Dedifferentiated amniotic fluid mesenchymal stem cell (primary cell): ENCODE measurements around the gene ELP5.

ENCODE experiments used
- DNase-seq: peaks from one replicate; pipeline ENCODE4 v3.0.0-alpha.2; 2016; ENCODE audit errors: extremely low spot score

Gene ELP5

GRCh38 chr17:7285679-7286078 is 33.7 kb downstream of the ELP5 start:
- DNase-seq: no peak

- no peak for DNase-seq
Observed at GRCh38 chr17:7289256-7290032, 37.4 kb downstream of the ELP5 start.

- no peak for DNase-seq
Observed at GRCh38 chr17:7290166-7290565, 38.2 kb downstream of the ELP5 start.

DNA sequence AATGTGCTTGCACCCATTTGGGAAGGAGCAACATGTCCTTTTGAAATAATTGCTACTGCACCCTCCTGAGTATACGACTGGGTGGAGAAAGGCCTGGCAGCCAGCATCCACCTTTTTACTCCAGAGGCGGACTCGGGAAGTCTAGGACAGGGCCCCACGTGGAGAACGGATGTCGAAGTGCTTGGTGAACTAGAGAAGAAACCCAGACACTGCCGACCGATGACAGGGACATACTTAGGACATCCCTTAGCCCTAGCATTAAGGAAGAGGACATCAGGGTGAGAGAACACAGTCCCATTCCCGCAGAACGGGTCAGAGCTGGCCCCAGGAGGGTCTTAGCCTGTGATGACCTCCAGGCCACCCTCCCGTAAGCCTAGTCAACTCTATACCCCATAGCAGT is 38.7 kb downstream of the ELP5 start:
- no peak for DNase-seq

DNA sequence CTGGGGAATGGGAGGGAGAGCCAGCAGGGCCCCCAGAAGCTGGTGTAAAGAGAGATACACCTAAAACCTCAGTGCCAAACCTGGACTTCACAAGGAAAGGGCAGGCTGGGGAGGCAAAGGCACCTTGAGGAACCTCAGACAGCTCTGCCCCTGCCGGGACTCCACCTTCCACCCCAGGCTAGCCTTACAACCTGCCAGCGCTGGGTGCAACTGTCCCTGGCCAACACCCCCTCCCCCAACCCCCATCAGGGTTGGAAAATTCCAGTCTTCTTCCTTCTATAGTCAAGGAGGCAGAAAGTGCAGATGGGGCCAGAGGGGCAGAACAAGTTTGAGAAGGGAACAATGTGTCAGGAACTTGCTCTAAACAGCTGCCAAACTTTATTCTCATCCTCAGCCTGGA is 40.2 kb downstream of the ELP5 start:
- no peak for DNase-seq

DNA sequence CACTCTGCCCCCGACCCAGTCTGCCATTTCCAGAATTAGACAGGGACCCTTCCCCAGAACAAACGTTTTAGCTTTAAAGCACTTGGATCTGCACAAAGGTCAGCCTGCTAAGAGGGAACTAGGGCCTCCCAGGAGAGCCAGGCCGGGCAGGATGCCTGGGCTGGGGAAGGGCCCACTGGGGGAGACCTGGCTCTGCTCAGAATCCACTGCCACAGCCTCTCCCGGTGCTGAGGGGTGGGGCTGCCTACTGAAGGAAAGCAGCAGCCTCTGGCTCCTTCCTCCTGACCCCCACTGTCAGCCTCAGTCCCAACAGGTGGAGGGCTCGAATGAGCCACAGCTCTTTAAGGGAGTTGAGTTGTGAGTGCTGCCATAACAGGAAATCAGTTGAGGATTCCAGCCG is 40.7 kb downstream of the ELP5 start:
- no peak for DNase-seq

- DNase-seq: no peak
Observed at GRCh38 chr17:7293159-7293558, 41.1 kb downstream of the ELP5 start.

- no peak for DNase-seq
Observed at GRCh38 chr17:7293816-7294613, 42.0 kb downstream of the ELP5 start.

GRCh38 chr17:7294614-7295153 is 42.7 kb downstream of the ELP5 start, which contains the start of gene YBX2:
YBX2 (minus strand) TSS chr17:7294639; CDS start chr17:7294500, 139 bp downstream.
- DNase-seq: no peak

DNA sequence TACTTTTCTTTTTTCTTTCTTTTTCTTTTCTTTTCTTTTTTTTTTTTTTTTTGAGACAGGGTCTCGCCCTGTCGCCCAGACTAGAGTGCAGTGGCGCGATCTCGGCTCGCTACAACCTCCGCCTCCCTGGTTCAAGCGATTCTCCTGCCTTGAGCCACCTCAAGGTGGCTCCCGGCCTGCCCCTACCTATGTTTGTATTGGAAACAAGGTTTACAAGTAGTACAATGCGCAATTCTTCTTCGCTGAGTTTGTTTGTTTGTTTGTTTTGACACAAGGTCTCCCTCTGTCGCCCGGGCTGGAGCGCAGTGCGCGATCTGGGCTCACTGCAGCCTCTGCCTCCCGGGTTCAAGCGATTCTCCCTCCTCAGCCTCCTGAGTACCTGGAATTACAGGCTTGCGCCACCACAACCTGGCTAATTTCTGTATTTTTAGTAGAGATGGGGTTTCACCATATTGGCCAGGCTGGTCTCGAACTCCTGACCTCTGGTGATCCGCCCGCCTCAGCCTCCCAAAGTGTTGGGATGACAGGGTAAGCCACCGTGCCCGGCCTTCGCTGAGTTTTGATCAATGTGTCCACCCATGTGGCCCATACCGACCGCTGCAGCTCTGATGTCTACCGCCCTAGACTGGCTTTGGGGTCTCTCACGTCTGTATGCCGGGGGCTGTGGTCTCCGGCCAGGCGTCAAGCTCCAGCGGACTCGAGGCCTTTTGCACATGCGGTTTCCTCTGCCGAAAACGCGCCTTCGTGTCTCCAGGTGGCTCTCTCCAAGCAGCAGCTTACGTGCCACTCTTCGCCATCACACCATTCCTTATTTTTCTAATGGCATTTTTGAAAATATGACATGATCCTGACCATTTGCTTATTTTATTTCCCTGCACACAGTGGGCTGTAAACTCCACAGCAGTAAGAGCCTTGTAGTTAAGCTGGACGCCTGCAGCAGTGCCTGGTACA is 43.5 kb downstream of the ELP5 start:
- no peak for DNase-seq

DNA sequence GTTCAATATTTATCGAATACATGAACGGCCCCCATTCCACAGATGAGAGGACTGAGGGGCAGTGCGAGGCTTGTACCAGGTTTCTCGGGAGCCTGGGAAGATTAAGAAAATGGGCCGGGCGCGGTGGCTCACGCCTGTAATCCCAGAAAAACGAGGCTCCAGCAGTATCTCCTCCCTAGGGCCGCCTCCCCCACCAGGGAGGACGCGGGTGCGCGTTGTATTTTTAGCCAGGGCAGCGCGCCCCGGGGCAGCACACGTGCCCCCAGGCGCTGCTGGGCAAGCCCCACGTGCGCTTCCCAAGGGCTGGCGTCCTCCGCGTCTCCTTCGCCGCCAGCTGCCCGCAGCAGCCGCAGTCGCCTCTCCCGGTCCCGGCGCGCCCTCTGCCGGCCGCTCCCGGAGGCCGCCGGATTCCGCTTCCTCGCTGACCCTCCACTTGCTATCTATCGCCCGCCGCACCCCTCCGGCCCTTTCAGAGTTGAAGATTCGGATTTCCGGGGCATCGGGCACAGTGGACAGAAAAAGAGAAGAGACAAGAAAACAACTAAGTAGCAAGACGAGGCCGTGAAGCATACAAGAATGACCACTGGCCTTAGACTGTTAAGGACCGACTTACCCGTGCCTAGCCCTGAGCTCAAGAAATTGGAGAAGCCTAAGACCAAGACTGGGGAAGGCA is 44.3 kb downstream of the ELP5 start:
- peak; percentile 62 for DNase-seq

DNA sequence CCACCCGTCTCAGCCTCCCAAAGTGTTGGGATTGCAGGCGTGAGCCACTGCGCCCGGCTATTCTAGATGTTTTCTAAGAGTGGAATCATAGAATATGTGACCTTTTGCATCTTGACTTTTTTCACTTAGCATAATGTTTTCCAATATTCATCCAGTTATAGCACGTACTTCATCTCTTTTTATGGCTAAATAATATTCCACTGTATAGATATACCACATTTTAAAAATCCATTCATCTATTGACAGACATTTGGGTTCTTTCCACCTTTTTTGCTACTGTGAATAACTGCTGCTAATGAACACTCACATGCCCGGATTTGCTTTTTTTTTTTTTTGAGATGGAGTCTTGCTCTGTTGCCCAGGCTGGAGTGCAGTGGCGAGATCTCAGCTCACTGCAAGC is 52.2 kb downstream of the ELP5 start:
- DNase-seq: no peak

GRCh38 chr17:7306911-7307685 is 55.1 kb downstream of the ELP5 start, which contains the start of gene EIF5A:
EIF5A (plus strand) TSS chr17:7307628; CDS start chr17:7309636, 2,008 bp downstream.
- DNase-seq: peak; percentile 100

DNA sequence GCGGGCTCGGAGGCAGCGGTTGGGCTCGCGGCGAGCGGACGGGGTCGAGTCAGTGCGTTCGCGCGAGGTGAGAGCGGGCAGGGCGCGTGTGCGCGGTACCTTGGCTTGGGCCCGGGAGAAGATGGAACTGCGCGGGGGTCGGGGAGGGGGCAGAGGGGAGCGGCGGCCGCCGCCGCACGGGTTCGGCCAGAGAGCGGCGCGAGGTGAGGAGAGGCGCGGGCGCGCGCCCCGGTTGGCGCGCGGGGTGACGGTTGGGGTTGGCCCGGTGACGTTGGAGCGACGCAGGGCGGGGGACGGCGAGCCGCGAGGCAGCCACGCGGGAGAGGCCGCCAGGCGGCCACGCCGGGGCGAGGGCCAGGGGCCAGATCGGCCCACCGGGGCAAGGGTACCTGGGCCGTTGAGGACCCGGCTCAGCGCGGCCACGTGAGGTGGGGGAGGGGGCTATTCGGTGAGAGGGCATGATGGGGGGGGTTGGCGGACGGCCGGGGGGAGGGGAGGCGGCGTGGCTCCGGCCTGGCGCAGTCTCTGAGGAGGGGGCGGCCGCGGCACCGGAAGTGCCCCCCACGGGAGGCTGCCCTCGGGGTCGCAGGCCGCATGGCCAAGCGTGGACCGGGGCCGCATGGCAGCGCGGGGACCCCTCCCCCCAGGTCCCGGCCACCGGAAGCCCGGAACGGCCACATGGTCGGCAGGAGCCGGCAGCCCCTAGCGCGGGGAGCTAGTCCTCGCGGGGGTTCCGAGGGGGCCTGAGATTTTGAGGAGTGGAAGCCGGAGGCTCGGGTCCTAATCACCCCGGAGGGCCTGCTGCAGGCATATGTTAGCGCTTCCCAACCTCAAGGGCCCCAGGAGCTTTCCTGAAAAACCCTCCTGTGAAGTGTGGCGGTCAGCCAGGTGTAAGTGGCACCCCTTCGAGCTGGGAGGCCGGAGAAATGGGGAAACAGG is 55.9 kb downstream of the ELP5 start:
- no peak for DNase-seq

DNA sequence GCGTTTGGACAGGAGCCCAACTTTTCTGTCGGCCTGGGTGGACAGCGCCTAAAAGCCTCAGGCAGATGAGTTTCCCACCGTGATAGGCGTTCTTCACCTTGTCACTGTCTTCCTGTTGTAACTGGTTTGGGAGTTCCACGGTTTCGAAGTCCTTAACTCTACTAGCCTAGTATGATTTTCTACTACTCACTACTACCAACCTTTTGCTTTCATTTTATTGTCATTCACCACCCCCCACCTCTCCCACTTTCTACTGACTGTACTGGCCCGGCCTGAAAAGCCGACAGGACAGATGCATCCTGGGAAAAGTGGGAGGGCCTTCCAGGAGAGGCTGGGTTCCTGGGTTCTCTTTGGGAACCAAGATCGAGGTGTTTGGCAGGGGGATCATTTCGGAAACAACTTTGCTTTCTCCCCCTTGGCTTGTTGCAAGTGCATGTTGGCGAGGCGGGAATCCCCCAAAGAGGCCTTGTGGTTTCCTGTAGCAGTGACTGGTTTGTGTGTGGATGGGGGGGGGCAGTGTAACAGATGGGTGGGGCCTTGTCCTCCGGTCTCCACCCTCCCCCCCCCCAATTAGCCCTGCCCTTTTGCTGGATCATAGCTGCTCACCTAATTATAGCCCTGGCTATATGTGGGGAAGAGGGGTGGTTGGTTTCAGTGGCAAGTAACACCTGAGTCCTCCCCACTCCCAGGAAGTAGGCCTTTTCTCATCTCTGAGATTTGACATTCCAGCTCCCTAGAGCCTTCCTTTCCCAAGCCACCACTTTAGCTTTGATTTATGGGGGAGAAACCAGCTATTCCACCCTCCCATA is 56.8 kb downstream of the ELP5 start:
- peak; percentile 81 for DNase-seq
